CD4-positive, alpha-beta T cell (primary cell): Measurements from ENCODE around the gene KRTAP4-8. TPM values are rescaled to one million over a fixed set of nuclear protein-coding genes. Genes with fewer than 3 reads are reported as not detected.

Experiments
- ATAC-seq: fragments of 200-7000 bp; cut with Tn5 transposase; one replicate; pipeline ENCODE4 v1.10.0; 2022; ENCODE audit warnings: mild to moderate bottlenecking; ENCODE audit not compliant: poor library complexity
- CTCF ChIA-PET: fragments of 350-600 bp; sonication (Branson Sonifier 250); formaldehyde crosslinking; loops from one replicate; lab custom pipeline; 2021; ENCODE audit warnings: antibody characterized with exemption, inconsistent platforms; lab: Charles Lee
- POLR2A ChIA-PET: fragments of 350-600 bp; sonication (Branson Sonifier 250); formaldehyde crosslinking; loops from one replicate; lab custom pipeline; 2021; ENCODE audit warnings: antibody characterized with exemption, inconsistent platforms; lab: Charles Lee
- DNase-seq, 14 experiments: peaks; one replicate each; pipeline ENCODE4 v3.0.0-alpha.2; 2013 to 2020; ENCODE audit warnings: mixed read lengths in 2 of 14
- H3K27ac ChIP-seq, 2 donors: one replicate each; pipeline versions ENCODE4 v1.5.1 to v1.7.0; 2013; ENCODE audit warnings: low read length in 2 of 2, low read depth in 1 of 2, mild to moderate bottlenecking in 1 of 2
- H3K27me3 ChIP-seq, 2 experiments: 1 replicate in 1 of 2; 2 replicates in 1 of 2; pipeline versions ENCODE4 v1.6.1 to v1.7.0; 2013; ENCODE audit warnings: low read length in 2 of 2, control low read depth in 1 of 2, mild to moderate bottlenecking in 1 of 2, moderate library complexity in 1 of 2; ENCODE audit not compliant: insufficient read depth in 2 of 2, control insufficient read depth in 1 of 2
- H3K36me3 ChIP-seq: one replicate; pipeline ENCODE4 v1.6.1; 2013; ENCODE audit warnings: low read length, control low read depth; ENCODE audit not compliant: insufficient read depth
- H3K4me1 ChIP-seq: one replicate; pipeline ENCODE4 v1.6.1; 2013; ENCODE audit warnings: low read length, control low read depth; ENCODE audit not compliant: insufficient read depth
- H3K4me3 ChIP-seq: one replicate; pipeline ENCODE4 v1.5.1; 2013; ENCODE audit warnings: mild to moderate bottlenecking, low read length, moderate library complexity
- H3K9me3 ChIP-seq, 2 experiments: 1 replicate in 1 of 2; 2 replicates in 1 of 2; pipeline versions ENCODE4 v1.6.1 to v1.7.0; 2013; ENCODE audit warnings: low read length in 2 of 2, mild to moderate bottlenecking in 2 of 2, control low read depth in 1 of 2, moderate library complexity in 1 of 2; ENCODE audit not compliant: control insufficient read depth in 1 of 2, insufficient read depth in 1 of 2
- H3K27ac Mint-ChIP-seq: one replicate; pipeline ENCODE4 v1.8.0; 2020; ENCODE audit warnings: mixed read lengths
- H3K27me3 Mint-ChIP-seq: one replicate; pipeline ENCODE4 v1.8.0; 2021; ENCODE audit warnings: mixed read lengths
- H3K36me3 Mint-ChIP-seq: one replicate; pipeline ENCODE4 v1.8.0; 2021; ENCODE audit warnings: low read depth, mixed read lengths
- H3K4me1 Mint-ChIP-seq: one replicate; pipeline ENCODE4 v1.8.0; 2021; ENCODE audit warnings: low read depth, mixed read lengths
- H3K4me3 Mint-ChIP-seq: one replicate; pipeline ENCODE4 v1.8.0; 2020; ENCODE audit warnings: mild to moderate bottlenecking, mixed read lengths
- H3K9me3 Mint-ChIP-seq: one replicate; pipeline ENCODE4 v1.8.0; 2020; ENCODE audit warnings: mixed read lengths
- CTCF ChIP-seq: fragments of 200-600 bp; IDR thresholded peaks from one replicate; pipeline ENCODE4 v1.8.0; 2022; ENCODE audit warnings: antibody characterized with exemption, mild to moderate bottlenecking
- intact Hi-C, 2 experiments: fragments of 100-400 bp; cut with DNase I in 1 of 2; cut with micrococcal nuclease in 1 of 2; formaldehyde crosslinking; loops; one replicate each; pipeline versions ENCODE4 v1.15.1 to v1.9.0; 2023 to 2025; cut with DNase I, micrococcal nuclease
- total RNA-seq, 174 experiments: library from RNA in 2 of 174; stranded (reverse) in 2 of 174; gene quantifications; one replicate each; pipeline ENCODE4 v1.2.3 and lab custom pipeline; 2021 to 2026

The KRTAP4-8 gene
- total RNA-seq, 2 experiments from 2014 or later: not detected

- POLR2A ChIA-PET: no interaction called here
- TF ChIP-seq CTCF: no peak
- Mint-ChIP-seq H3K4me3 (no peak overlapping the region), H3K27me3 (peaks cover 39% of the 10 kb centered on the region), H3K36me3 (no peaks in the 10 kb centered on the region), H3K27ac (no peak overlapping the region), H3K9me3 (peaks cover 7% of the 10 kb centered on the region), H3K4me1 (no peaks in the 10 kb centered on the region)
- Histone ChIP-seq H3K27me3 (no peaks in the 10 kb centered on the region), H3K27ac (no peak overlapping the region), H3K4me1 (no peaks in the 10 kb centered on the region), H3K36me3 (no peaks in the 10 kb centered on the region), H3K4me3 (no peak overlapping the region), H3K9me3 (no peaks in the 10 kb centered on the region)
- DNase-seq (no peak), ATAC-seq (no peak)
- intact Hi-C loops: no loop called here
- CTCF ChIA-PET: no interaction called here
Observed at GRCh38 chr17:41054025-41054424, 43.9 kb downstream of the KRTAP4-8 start.

GRCh38 chr17:41052566-41052965, 45.4 kb downstream of the KRTAP4-8 start:
- Mint-ChIP-seq H3K27ac (no peak overlapping the region), H3K36me3 (no peaks in the 10 kb centered on the region), H3K4me3 (no peak overlapping the region), H3K9me3 (peaks cover 5% of the 10 kb centered on the region), H3K27me3 (peaks cover 41% of the 10 kb centered on the region), H3K4me1 (no peaks in the 10 kb centered on the region)
- TF ChIP-seq CTCF: no peak
- intact Hi-C loops: no loop called here
- H3K4me1 ChIP-seq: no peaks in the 10 kb centered on the region
- peaks cover 0 to 5% of the 10 kb centered on the region in 2 experiments for H3K27me3 ChIP-seq
- ChIA-PET POLR2A (no interaction called here), CTCF (no interaction called here)
- no peaks in the 10 kb centered on the region for H3K36me3 ChIP-seq
- H3K9me3 ChIP-seq: no peaks in the 10 kb centered on the region
- ATAC-seq (no peak), DNase-seq (no peak)
- H3K4me3 ChIP-seq: no peak overlapping the region
- H3K27ac ChIP-seq: no peak overlapping the region

- ATAC-seq: no peak
- no peaks in the 10 kb centered on the region for H3K4me1 ChIP-seq
- Mint-ChIP-seq H3K27ac (no peak overlapping the region), H3K4me3 (no peak overlapping the region), H3K36me3 (no peaks in the 10 kb centered on the region), H3K9me3 (no peaks in the 10 kb centered on the region), H3K4me1 (no peaks in the 10 kb centered on the region), H3K27me3 (peaks cover 40% of the 10 kb centered on the region)
- ChIA-PET POLR2A (no interaction called here), CTCF (no interaction called here)
- no peak for DNase-seq
- H3K36me3 ChIP-seq: no peaks in the 10 kb centered on the region
- H3K27ac ChIP-seq: no peak overlapping the region
- no peak overlapping the region for H3K4me3 ChIP-seq
- H3K9me3 ChIP-seq: no peaks in the 10 kb centered on the region
- intact Hi-C loops: no loop called here
- TF ChIP-seq CTCF: no peak
- peaks cover 0 to 10% of the 10 kb centered on the region in 2 experiments for H3K27me3 ChIP-seq
Observed at GRCh38 chr17:41049110-41049509, 48.8 kb downstream of the KRTAP4-8 start.
